GM12873 (cell line): Measurements from ENCODE around the gene CYB5R3.

Experiments
- TF ChIP-seq, protein P1 (sequence below): IDR thresholded peaks from 2 replicates; pipeline ENCODE4 v1.5.1; 2012; ENCODE audit warnings: low read depth, mild to moderate bottlenecking, moderate library complexity, low read length, control low read depth; ENCODE audit not compliant: insufficient read depth; ENCODE audit errors: missing control alignments

The CYB5R3 gene

GRCh38 chr22:42645341-42645937, 3.8 kb downstream of the CYB5R3 start:
- TF ChIP-seq, protein P1, sequence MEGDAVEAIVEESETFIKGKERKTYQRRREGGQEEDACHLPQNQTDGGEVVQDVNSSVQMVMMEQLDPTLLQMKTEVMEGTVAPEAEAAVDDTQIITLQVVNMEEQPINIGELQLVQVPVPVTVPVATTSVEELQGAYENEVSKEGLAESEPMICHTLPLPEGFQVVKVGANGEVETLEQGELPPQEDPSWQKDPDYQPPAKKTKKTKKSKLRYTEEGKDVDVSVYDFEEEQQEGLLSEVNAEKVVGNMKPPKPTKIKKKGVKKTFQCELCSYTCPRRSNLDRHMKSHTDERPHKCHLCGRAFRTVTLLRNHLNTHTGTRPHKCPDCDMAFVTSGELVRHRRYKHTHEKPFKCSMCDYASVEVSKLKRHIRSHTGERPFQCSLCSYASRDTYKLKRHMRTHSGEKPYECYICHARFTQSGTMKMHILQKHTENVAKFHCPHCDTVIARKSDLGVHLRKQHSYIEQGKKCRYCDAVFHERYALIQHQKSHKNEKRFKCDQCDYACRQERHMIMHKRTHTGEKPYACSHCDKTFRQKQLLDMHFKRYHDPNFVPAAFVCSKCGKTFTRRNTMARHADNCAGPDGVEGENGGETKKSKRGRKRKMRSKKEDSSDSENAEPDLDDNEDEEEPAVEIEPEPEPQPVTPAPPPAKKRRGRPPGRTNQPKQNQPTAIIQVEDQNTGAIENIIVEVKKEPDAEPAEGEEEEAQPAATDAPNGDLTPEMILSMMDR = no peak

DNA sequence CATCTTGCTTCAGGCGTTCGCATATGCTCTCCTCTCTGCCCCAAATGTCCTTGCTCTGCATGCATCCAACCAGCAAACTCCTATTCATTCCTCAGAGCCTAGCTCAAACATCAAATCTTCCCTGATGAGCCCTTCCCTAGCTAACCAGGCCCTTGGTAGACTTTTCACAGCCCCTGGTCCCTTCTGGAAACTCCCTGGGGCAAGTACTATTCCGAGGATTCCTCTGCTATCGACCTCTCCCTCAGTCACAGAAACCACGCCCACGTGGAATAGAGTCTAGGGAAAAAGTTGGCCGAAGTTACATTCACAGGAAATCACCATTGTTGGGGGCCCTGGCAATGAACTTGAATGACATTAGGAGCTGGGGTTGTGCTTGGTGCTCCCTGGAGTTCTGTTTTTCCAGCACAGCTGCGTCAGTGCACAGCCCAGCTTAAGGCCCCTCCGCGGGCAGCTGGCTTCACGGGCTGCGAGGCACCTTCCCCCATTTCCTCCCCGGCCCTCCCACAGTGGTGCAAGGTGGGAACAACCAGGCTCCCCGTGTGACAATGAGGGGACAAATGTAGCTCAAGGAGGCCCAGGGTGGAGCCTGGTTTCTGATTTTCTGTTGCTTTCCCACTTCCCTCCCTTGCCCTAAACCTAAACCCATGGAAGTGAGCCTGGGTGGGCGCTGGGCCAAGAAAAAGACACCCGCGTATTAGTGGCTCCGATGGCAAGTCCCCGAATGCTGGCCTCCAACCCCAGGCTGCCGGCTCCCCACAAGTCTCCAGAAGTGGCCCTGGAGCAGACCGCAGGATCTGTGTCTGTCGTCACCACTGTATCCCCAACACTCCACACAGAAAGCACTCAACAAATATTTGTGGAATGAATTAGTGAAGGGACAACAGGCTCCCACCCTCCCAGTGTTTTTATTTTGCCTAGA, 4.5 kb downstream of the CYB5R3 start:
- TF ChIP-seq, protein P1 = no peak

- TF ChIP-seq, protein P1 = no peak
These were observed 5.4 kb downstream of the CYB5R3 start for GRCh38 chr22:42643634-42644421.

DNA sequence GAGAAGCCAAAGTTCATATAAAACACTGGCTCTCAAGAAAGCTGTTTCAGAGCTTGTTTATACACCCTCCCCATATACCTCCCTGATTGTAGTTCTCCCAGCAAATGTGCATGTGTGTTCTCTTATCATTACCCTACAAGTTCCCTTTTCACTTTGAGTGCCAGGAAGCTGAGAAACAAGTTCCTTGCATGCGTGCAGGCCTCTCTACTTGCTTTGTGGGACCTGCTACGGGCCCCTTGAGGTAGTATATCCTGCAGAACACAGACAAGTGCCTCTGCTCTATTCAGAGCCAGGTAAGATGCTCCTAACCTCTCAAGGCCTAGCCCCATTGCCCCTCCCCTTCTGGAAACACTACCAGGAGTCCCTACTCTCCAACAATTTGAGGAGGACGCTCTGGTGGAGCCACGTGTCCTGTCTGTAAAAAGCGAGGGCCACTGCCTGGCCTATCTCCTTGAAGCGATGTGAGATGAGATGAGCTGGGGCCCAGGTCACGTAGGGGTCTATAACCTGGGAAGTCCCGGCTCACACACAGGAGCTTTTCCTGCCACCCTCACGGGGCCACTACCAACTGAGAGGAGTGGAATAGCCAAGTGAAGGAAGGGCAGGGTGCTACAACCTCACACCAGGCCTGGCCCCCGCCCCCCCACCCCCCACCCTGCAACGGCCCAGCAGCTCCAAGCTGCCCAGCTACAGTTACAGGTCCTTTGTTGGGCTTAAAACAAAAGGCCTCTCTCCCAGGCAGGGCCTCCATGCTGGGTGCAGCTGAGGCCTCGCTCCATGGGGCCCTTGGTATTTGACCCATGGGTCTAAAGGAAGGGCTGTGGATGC, 6.2 kb downstream of the CYB5R3 start:
- TF ChIP-seq, protein P1 = no peak

DNA sequence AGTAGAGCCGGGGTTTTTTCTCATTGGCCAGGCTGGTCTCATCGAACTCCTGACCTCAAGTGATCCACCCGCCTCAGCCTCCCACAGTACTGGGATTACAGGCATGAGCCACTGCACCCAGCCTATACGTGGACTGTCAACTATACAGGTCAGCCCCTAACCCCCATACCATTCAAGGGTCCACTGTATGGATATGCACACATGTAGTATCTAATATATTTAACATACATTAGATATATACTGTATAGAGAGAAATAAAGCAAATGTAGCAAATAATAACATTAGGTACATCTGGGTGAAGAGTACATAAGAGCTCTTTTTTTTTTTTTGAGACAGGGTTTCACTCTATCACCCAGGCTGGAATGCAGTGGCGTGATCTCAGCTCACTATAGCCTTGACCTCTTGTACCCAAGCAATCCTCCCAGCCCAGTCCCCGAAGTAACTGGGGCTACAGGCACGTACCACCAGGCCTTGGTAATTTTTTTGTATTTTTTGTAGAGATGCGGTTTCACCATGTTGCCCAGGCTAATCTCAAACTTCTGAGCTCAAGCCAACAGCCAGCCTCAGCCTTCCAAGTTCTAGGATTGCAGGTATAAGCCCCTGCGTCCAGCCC, 7.3 kb downstream of the CYB5R3 start:
- TF ChIP-seq, protein P1 = no peak

GRCh38 chr22:42639541-42640241, 9.5 kb downstream of the CYB5R3 start:
- TF ChIP-seq, protein P1 = no peak
